Left colon (tissue), 2 donors: ENCODE measurements around the gene ARHGEF9. TPM values are rescaled to one million over a fixed set of nuclear protein-coding genes. Genes with fewer than 3 reads are reported as not detected.
"Not testable (repeated sequence)": the region's sequence is repeated elsewhere in the genome, so short reads cannot be mapped to it uniquely, and the experiment has no call there.

Source experiments
- ATAC-seq: fragments of 200-7000 bp; cut with Tn5 transposase; one replicate; pipeline ENCODE4 v1.9.1; 2020; ENCODE audit warnings: mild to moderate bottlenecking, moderate library complexity
- DNase-seq, 2 donors: peaks; one replicate each; pipeline ENCODE4 v3.0.0-alpha.2; 2020
- intact Hi-C, 2 donors: fragments of 100-400 bp; cut with DNase I in 1 of 2; cut with micrococcal nuclease in 1 of 2; formaldehyde crosslinking; loops; one replicate each; pipeline versions ENCODE4 v1.11.2 to v1.14.0; 2022; cut with DNase I, micrococcal nuclease
- microRNA-seq, 2 donors: library from miRNA; unstranded; fragments of <30 nt; microRNA quantifications; one replicate each; pipeline versions ENCODE4 v1.1.0 to v1.2.0, GENCODE V29; 2020
- total RNA-seq, 2 donors: library from RNA; stranded (reverse); fragmentation: NEBNext Ultra II Directional; extraction: Animal tissue kit (Norgen Biotek cat#: 25700); gene quantifications; one replicate each; pipeline ENCODE4 v1.2.1, GENCODE V29; 2021
- donor health status: DM: no; HTN: no; CAD: no.
- donor health status: DM: yes; HTN: yes; CAD: no.

The ARHGEF9 gene
- total RNA-seq, 2 donors from 2014 or later: 31.0 to 40.0 TPM

GRCh38 chrX:63680423-63680822, 104.6 kb downstream of the ARHGEF9 start:
- intact Hi-C loops: no loop called here
- no peak for DNase-seq
- no peak for ATAC-seq

GRCh38 chrX:63679432-63679831, 105.6 kb downstream of the ARHGEF9 start:
- intact Hi-C loops: no loop called here
- ATAC-seq (no peak), DNase-seq (no peak)

GRCh38 chrX:63675716-63676115, 109.3 kb downstream of the ARHGEF9 start:
- intact Hi-C loops: no loop called here
- DNase-seq: no peak
- ATAC-seq: no peak

GRCh38 chrX:63673896-63674295, 111.1 kb downstream of the ARHGEF9 start:
- no peak for DNase-seq
- intact Hi-C loops: no loop called here
- no peak for ATAC-seq

- ATAC-seq: no peak
- intact Hi-C loops: no loop called here
- DNase-seq: no peak
Observed at GRCh38 chrX:63664741-63665140, 120.3 kb downstream of the ARHGEF9 start.

GRCh38 chrX:63664083-63664482, 120.9 kb downstream of the ARHGEF9 start:
- DNase-seq (no peak), ATAC-seq (no peak)
- intact Hi-C loops: no loop called here

- no peak for DNase-seq
- ATAC-seq: no peak
- intact Hi-C loops: no loop called here
Observed at GRCh38 chrX:63661676-63662075, 123.3 kb downstream of the ARHGEF9 start.

GRCh38 chrX:63658920-63659319, 126.1 kb downstream of the ARHGEF9 start:
- DNase-seq (no peak), ATAC-seq (no peak)
- intact Hi-C loops: no loop called here

- intact Hi-C loops: no loop called here
- DNase-seq: peak in 1 of 2 donors; percentile 15
Observed at GRCh38 chrX:63657821-63658220, 127.2 kb downstream of the ARHGEF9 start.

GRCh38 chrX:63656871-63657580, 128.0 kb downstream of the ARHGEF9 start:
- no peak for ATAC-seq

More at GRCh38 chrX:63657821-63658220, 127.2 kb downstream of the ARHGEF9 start:
- no peak for ATAC-seq

GRCh38 chrX:63652086-63652765, 132.8 kb downstream of the ARHGEF9 start:
- no peak for DNase-seq
- ATAC-seq: no peak
- intact Hi-C loops: no loop called here

More at GRCh38 chrX:63656871-63657580, 128.0 kb downstream of the ARHGEF9 start:
- no peak for DNase-seq
- intact Hi-C loops: no loop called here

- ATAC-seq, DNase-seq, intact Hi-C loops: not testable (repeated sequence)
Observed at GRCh38 chrX:63645748-63646147, 139.3 kb downstream of the ARHGEF9 start.

- ATAC-seq (no peak), DNase-seq (no peak)
- intact Hi-C loops: no loop called here
Observed at GRCh38 chrX:63635750-63636149, 149.3 kb downstream of the ARHGEF9 start.

GRCh38 chrX:63613531-63614028, 171.4 kb downstream of the ARHGEF9 start:
- intact Hi-C loops: no loop called here
- DNase-seq (no peak), ATAC-seq (no peak)

- ATAC-seq (no peak), DNase-seq (no peak)
- intact Hi-C loops: no loop called here
Observed at GRCh38 chrX:63585936-63586335, 199.1 kb downstream of the ARHGEF9 start.

Small RNA genes lying within 50 kb of the gene (microRNA-seq; reads per million reads assigned to microRNA genes)
- gene MIR1468: 2.7 to 8.2 reads per million in 2 donors
